ENCODE results near the gene LRRD1. TPM values are rescaled to one million over a fixed set of nuclear protein-coding genes. Genes with fewer than 3 reads are reported as not detected.
"Not testable (repeated sequence)": the region's sequence is repeated elsewhere in the genome, so short reads cannot be mapped to it uniquely, and the experiment has no call there.

The LRRD1 gene
- polyA plus RNA-seq, 1 of the 3 experiments (the other 2 are of a cell fraction) = not detected

DNA sequence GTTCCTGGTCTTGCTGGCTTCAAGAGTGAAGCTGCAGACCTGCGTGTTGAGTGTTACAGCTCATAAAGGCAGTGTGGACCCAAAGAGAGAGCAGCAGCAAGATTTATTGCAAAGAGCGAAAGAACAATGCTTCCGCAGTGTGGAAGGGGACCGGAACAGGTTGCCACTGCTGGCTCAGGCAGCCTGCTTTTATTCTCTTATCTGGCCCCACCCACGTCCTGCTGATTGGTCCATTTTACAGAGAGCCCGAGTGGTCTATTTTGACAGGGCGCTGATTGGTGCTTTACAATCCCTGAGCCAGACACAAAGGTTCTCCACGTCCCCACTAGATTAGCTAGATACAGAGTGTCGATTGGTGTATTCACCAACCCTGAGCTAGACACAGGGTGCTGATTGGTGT, 36.2 kb downstream of the LRRD1 start:
- H3K9ac ChIP-seq; H3K4me3 ChIP-seq (ENCODE audit: low read depth in 2 of 2, low read length in 1 of 2); H3K9me2 ChIP-seq; H3K27ac ChIP-seq (ENCODE audit: low read depth in 2 of 2, low read length in 1 of 2); H3F3A ChIP-seq (replicated peaks; ENCODE audit: insufficient read depth); H2AFZ ChIP-seq (ENCODE audit: low read depth); H3K9me3 ChIP-seq; H4K20me1 ChIP-seq (ENCODE audit: insufficient read depth); H3K4me1 ChIP-seq (ENCODE audit: control insufficient read depth in 1 of 2, insufficient read depth in 2 of 2, low read depth in 1 of 2, low read length in 1 of 2); H3K36me3 ChIP-seq (replicated peaks in 1 of 2; ENCODE audit: control insufficient read depth in 1 of 2, insufficient read depth in 2 of 2, low read length in 1 of 2); H3K27me3 ChIP-seq (ENCODE audit: insufficient read depth); DNase-seq; H3K4me2 ChIP-seq; POLR2A ChIA-PET; H3K79me2 ChIP-seq (ENCODE audit: insufficient read depth): not testable (repeated sequence)
- CTCF ChIA-PET = interaction anchor here (1.0 to 1.1 kb wide), 2 partner anchors 9 to 10 kb away, joined by 3 to 5 read pairs; partner anchors contain the start of gene CYP51A1
- 88% methylated on average over 9 of the region's 9 CpGs for WGBS (ENCODE audit: low lambda C conversion rate)

DNA sequence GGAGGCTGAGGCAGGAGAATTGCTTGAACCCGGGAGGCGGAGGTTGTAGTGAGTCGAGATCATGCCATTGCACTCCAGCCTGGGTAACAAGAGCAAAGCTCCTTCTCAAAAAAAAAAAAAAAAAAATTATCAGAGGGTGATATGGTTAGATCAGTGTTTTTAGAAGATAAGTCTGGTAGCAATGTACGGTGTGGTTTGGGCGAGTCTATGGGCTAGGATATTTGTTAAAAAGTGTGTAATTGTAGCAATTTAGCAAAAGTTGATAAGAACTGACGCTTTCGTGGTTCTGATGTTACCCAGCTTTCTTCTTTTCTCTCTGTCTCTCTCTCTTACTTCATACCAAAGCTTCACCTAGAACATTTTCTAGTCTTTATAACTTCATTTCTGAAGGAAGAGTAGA, 37.8 kb downstream of the LRRD1 start:
- Histone ChIP-seq H3K4me2 (no peak overlapping the region), H3K9ac (no peak overlapping the region), H3K4me1 (ENCODE audit: control insufficient read depth in 1 of 2, insufficient read depth in 2 of 2, low read depth in 1 of 2, low read length in 1 of 2) (peaks cover 0 to 4% of the 10 kb centered on the region in 2 experiments; a peak in 1 of 4 replicates), H3K9me3 (no peaks in the 10 kb centered on the region), H2AFZ (ENCODE audit: low read depth) (no peak overlapping the region), H3K9me2 (no peaks in the 10 kb centered on the region), H3K79me2 (ENCODE audit: insufficient read depth) (no peaks in the 10 kb centered on the region), H3K4me3 (ENCODE audit: low read depth in 2 of 2, low read length in 1 of 2) (no peak overlapping the region), H3K27me3 (ENCODE audit: insufficient read depth) (no peaks in the 10 kb centered on the region), H4K20me1 (ENCODE audit: insufficient read depth) (no peaks in the 10 kb centered on the region), H3K36me3 (replicated peaks in 1 of 2; ENCODE audit: control insufficient read depth in 1 of 2, insufficient read depth in 2 of 2, low read length in 1 of 2) (no peaks in the 10 kb centered on the region), H3K27ac (ENCODE audit: low read depth in 2 of 2, low read length in 1 of 2) (no peak overlapping the region), H3F3A (replicated peaks; ENCODE audit: insufficient read depth) (no peaks in the 10 kb centered on the region)
- ChIA-PET CTCF (no interaction called here), POLR2A (no interaction called here)
- DNase-seq = no peak
- 90% methylated on average over 7 of the region's 7 CpGs for WGBS (ENCODE audit: low lambda C conversion rate)
- TF ChIP-seq, protein P1, sequence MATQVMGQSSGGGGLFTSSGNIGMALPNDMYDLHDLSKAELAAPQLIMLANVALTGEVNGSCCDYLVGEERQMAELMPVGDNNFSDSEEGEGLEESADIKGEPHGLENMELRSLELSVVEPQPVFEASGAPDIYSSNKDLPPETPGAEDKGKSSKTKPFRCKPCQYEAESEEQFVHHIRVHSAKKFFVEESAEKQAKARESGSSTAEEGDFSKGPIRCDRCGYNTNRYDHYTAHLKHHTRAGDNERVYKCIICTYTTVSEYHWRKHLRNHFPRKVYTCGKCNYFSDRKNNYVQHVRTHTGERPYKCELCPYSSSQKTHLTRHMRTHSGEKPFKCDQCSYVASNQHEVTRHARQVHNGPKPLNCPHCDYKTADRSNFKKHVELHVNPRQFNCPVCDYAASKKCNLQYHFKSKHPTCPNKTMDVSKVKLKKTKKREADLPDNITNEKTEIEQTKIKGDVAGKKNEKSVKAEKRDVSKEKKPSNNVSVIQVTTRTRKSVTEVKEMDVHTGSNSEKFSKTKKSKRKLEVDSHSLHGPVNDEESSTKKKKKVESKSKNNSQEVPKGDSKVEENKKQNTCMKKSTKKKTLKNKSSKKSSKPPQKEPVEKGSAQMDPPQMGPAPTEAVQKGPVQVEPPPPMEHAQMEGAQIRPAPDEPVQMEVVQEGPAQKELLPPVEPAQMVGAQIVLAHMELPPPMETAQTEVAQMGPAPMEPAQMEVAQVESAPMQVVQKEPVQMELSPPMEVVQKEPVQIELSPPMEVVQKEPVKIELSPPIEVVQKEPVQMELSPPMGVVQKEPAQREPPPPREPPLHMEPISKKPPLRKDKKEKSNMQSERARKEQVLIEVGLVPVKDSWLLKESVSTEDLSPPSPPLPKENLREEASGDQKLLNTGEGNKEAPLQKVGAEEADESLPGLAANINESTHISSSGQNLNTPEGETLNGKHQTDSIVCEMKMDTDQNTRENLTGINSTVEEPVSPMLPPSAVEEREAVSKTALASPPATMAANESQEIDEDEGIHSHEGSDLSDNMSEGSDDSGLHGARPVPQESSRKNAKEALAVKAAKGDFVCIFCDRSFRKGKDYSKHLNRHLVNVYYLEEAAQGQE (IDR thresholded peaks at IDR 0.05; ENCODE audit: low read depth, low read length) = no peak
- no peak for TF ChIP-seq RAD21 (IDR thresholded peaks at IDR 0.05; ENCODE audit: low read length)
- no peak for TF ChIP-seq TEAD4 (IDR thresholded peaks at IDR 0.05; ENCODE audit: borderline replicate concordance, insufficient read depth)
- TF ChIP-seq, protein P2, sequence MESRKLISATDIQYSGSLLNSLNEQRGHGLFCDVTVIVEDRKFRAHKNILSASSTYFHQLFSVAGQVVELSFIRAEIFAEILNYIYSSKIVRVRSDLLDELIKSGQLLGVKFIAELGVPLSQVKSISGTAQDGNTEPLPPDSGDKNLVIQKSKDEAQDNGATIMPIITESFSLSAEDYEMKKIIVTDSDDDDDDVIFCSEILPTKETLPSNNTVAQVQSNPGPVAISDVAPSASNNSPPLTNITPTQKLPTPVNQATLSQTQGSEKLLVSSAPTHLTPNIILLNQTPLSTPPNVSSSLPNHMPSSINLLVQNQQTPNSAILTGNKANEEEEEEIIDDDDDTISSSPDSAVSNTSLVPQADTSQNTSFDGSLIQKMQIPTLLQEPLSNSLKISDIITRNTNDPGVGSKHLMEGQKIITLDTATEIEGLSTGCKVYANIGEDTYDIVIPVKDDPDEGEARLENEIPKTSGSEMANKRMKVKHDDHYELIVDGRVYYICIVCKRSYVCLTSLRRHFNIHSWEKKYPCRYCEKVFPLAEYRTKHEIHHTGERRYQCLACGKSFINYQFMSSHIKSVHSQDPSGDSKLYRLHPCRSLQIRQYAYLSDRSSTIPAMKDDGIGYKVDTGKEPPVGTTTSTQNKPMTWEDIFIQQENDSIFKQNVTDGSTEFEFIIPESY (IDR thresholded peaks at IDR 0.05; ENCODE audit: borderline replicate concordance, low read depth) = no peak
- TF ChIP-seq, protein P3, sequence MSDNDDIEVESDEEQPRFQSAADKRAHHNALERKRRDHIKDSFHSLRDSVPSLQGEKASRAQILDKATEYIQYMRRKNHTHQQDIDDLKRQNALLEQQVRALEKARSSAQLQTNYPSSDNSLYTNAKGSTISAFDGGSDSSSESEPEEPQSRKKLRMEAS (IDR thresholded peaks at IDR 0.05; ENCODE audit: low read depth) = no peak
- no peak for TF ChIP-seq TCF12 (IDR thresholded peaks at IDR 0.05)

All from SK-N-SH (cell line).